CD4-positive, alpha-beta T cell (primary cell): ENCODE data around the gene SCAMP3. TPM values are rescaled to one million over a fixed set of nuclear protein-coding genes. Genes with fewer than 3 reads are reported as not detected.
A peak's percentile ranks its signal among the peaks of the same experiment; 100 is the strongest.

Experiments
- ATAC-seq: fragments of 200-7000 bp; cut with Tn5 transposase; one replicate; pipeline ENCODE4 v1.10.0; 2022; ENCODE audit warnings: mild to moderate bottlenecking; ENCODE audit not compliant: poor library complexity
- CTCF ChIA-PET: fragments of 350-600 bp; sonication (Branson Sonifier 250); formaldehyde crosslinking; loops from one replicate; lab custom pipeline; 2021; ENCODE audit warnings: antibody characterized with exemption, inconsistent platforms; lab: Charles Lee
- POLR2A ChIA-PET: fragments of 350-600 bp; sonication (Branson Sonifier 250); formaldehyde crosslinking; loops from one replicate; lab custom pipeline; 2021; ENCODE audit warnings: antibody characterized with exemption, inconsistent platforms; lab: Charles Lee
- DNase-seq, 14 experiments: peaks; one replicate each; pipeline ENCODE4 v3.0.0-alpha.2; 2013 to 2020; ENCODE audit warnings: mixed read lengths in 2 of 14
- H3K27ac ChIP-seq, 2 donors: one replicate each; pipeline versions ENCODE4 v1.5.1 to v1.7.0; 2013; ENCODE audit warnings: low read length in 2 of 2, low read depth in 1 of 2, mild to moderate bottlenecking in 1 of 2
- H3K27me3 ChIP-seq, 2 experiments: 1 replicate in 1 of 2; 2 replicates in 1 of 2; pipeline versions ENCODE4 v1.6.1 to v1.7.0; 2013; ENCODE audit warnings: low read length in 2 of 2, control low read depth in 1 of 2, mild to moderate bottlenecking in 1 of 2, moderate library complexity in 1 of 2; ENCODE audit not compliant: insufficient read depth in 2 of 2, control insufficient read depth in 1 of 2
- H3K36me3 ChIP-seq: one replicate; pipeline ENCODE4 v1.6.1; 2013; ENCODE audit warnings: low read length, control low read depth; ENCODE audit not compliant: insufficient read depth
- H3K4me1 ChIP-seq: one replicate; pipeline ENCODE4 v1.6.1; 2013; ENCODE audit warnings: low read length, control low read depth; ENCODE audit not compliant: insufficient read depth
- H3K4me3 ChIP-seq: one replicate; pipeline ENCODE4 v1.5.1; 2013; ENCODE audit warnings: mild to moderate bottlenecking, low read length, moderate library complexity
- H3K9me3 ChIP-seq, 2 experiments: 1 replicate in 1 of 2; 2 replicates in 1 of 2; pipeline versions ENCODE4 v1.6.1 to v1.7.0; 2013; ENCODE audit warnings: low read length in 2 of 2, mild to moderate bottlenecking in 2 of 2, control low read depth in 1 of 2, moderate library complexity in 1 of 2; ENCODE audit not compliant: control insufficient read depth in 1 of 2, insufficient read depth in 1 of 2
- H3K27ac Mint-ChIP-seq: one replicate; pipeline ENCODE4 v1.8.0; 2020; ENCODE audit warnings: mixed read lengths
- H3K27me3 Mint-ChIP-seq: one replicate; pipeline ENCODE4 v1.8.0; 2021; ENCODE audit warnings: mixed read lengths
- H3K36me3 Mint-ChIP-seq: one replicate; pipeline ENCODE4 v1.8.0; 2021; ENCODE audit warnings: low read depth, mixed read lengths
- H3K4me1 Mint-ChIP-seq: one replicate; pipeline ENCODE4 v1.8.0; 2021; ENCODE audit warnings: low read depth, mixed read lengths
- H3K4me3 Mint-ChIP-seq: one replicate; pipeline ENCODE4 v1.8.0; 2020; ENCODE audit warnings: mild to moderate bottlenecking, mixed read lengths
- H3K9me3 Mint-ChIP-seq: one replicate; pipeline ENCODE4 v1.8.0; 2020; ENCODE audit warnings: mixed read lengths
- CTCF ChIP-seq: fragments of 200-600 bp; IDR thresholded peaks from one replicate; pipeline ENCODE4 v1.8.0; 2022; ENCODE audit warnings: antibody characterized with exemption, mild to moderate bottlenecking
- intact Hi-C, 2 experiments: fragments of 100-400 bp; cut with DNase I in 1 of 2; cut with micrococcal nuclease in 1 of 2; formaldehyde crosslinking; loops; one replicate each; pipeline versions ENCODE4 v1.15.1 to v1.9.0; 2023 to 2025; cut with DNase I, micrococcal nuclease
- total RNA-seq, 174 experiments: library from RNA in 2 of 174; stranded (reverse) in 2 of 174; gene quantifications; one replicate each; pipeline ENCODE4 v1.2.3 and lab custom pipeline; 2021 to 2026

Gene SCAMP3
- total RNA-seq, 2 experiments from 2014 or later = 54.8 to 55.6 TPM

DNA sequence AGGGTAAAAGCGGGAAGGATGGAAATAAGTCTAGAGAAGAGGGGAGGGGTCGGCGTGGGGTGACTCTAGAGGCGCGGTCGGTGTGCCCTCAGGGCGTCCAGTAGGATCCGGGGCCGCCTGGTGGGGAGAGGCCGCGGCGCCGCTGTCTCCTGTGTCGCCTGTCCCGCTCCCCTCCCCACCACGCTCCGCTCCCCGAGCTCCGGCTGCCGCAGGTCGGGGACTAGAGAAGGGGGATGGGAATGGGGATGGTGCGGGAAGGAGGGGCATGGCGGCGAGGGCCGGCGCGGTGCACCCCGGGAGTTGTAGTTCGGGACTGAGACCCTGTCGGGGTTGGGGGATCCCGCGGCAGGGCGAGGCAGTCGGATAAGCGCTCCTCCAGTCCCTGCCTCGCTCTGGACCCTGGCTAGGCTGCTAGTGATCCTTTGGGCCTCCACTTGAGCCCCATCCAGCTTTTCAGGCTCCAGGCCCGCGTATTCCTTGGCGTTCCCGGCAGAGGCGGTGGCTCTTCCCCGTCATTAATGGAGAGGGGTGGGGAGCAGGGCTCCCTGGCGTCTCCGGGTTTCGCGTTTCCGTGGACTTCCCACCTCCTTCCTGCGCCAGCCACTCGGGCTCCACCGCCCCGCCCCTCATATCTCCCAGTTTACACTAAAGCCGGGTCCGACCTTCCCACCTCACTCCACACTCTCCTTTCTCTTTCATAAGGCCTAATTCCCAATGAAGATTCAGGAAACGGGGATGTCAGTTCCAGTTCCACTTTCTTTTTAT lies 6.7 kb downstream of the SCAMP3 start, which contains the start of gene ENTREP3:
Gene ENTREP3 (minus strand): TSS at position 241 of the 765 bp plus-strand sequence. CDS start 606 bp downstream, outside the sequence.
- H3K9me3 Mint-ChIP-seq = no peaks in the 10 kb centered on the region
- H3K4me3 Mint-ChIP-seq = peak within 1 kb of the TSS; percentile 85
- DNase-seq = peak; percentile 54 to 88 (median 70)
- peak within 1 kb of the TSS; percentile 49 for H3K27ac Mint-ChIP-seq
- ATAC-seq = peak; percentile 71
- H3K4me1 ChIP-seq = peaks cover 40% of the 10 kb centered on the region
- no peaks in the 10 kb centered on the region for H3K27me3 ChIP-seq
- H3K9me3 ChIP-seq = no peaks in the 10 kb centered on the region
- H3K4me1 Mint-ChIP-seq = peaks cover 44% of the 10 kb centered on the region
- CTCF ChIA-PET = interaction anchor here (1.1 kb wide), 1 partner anchor 67 kb away, joined by 4 read pairs; no protein-coding TSS in a partner anchor
- H3K36me3 Mint-ChIP-seq = peaks cover 36% of the 10 kb centered on the region
- peak within 1 kb of the TSS in 1 of 2 donors; percentile 38 for H3K27ac ChIP-seq
- H3K36me3 ChIP-seq = peaks cover 36% of the 10 kb centered on the region
- POLR2A ChIA-PET = interaction anchor here (0.7 to 1.8 kb wide), 3 partner anchors 11 to 68 kb away, joined by 3 to 9 read pairs (median 5); partner anchors contain the start of gene RUSC1
- no peaks in the 10 kb centered on the region for H3K27me3 Mint-ChIP-seq
- no peak for TF ChIP-seq CTCF
- intact Hi-C loops = loop anchor here in 1 of 2 experiments (2.0 to 10.0 kb wide), 2 partner anchors 17 to 249 kb away; partner anchors contain the start of gene CLK2
- H3K4me3 ChIP-seq = peak within 1 kb of the TSS; percentile 71

GRCh38 chr1:155254714-155255242 lies 7.4 kb downstream of the SCAMP3 start:
- ATAC-seq = no peak
- no peak overlapping the region for H3K27ac Mint-ChIP-seq
- no peak overlapping the region for H3K27ac ChIP-seq
- no peak for TF ChIP-seq CTCF
- no peaks in the 10 kb centered on the region for H3K9me3 ChIP-seq
- CTCF ChIA-PET = interaction anchor here (1.1 kb wide), 1 partner anchor 67 kb away, joined by 4 read pairs; no protein-coding TSS in a partner anchor
- peak in 1 of 14 experiments; percentile 5 for DNase-seq
- intact Hi-C loops = loop anchor here in 1 of 2 experiments (2.0 to 10.0 kb wide), 2 partner anchors 18 to 250 kb away; partner anchors contain the start of gene CLK2
- peaks cover 32% of the 10 kb centered on the region for H3K36me3 ChIP-seq
- peak overlapping the region; percentile 84 for H3K4me3 Mint-ChIP-seq
- no peaks in the 10 kb centered on the region for H3K27me3 Mint-ChIP-seq
- no peaks in the 10 kb centered on the region for H3K9me3 Mint-ChIP-seq
- H3K4me1 Mint-ChIP-seq = peaks cover 40% of the 10 kb centered on the region
- H3K4me1 ChIP-seq = peaks cover 42% of the 10 kb centered on the region
- H3K27me3 ChIP-seq = no peaks in the 10 kb centered on the region
- H3K4me3 ChIP-seq = peak overlapping the region; percentile 71
- H3K36me3 Mint-ChIP-seq = peaks cover 31% of the 10 kb centered on the region
- POLR2A ChIA-PET = interaction anchor here (0.6 to 1.8 kb wide), 4 partner anchors 11 to 664 kb away, joined by 3 to 9 read pairs (median 4); partner anchors contain the start of gene RUSC1

DNA sequence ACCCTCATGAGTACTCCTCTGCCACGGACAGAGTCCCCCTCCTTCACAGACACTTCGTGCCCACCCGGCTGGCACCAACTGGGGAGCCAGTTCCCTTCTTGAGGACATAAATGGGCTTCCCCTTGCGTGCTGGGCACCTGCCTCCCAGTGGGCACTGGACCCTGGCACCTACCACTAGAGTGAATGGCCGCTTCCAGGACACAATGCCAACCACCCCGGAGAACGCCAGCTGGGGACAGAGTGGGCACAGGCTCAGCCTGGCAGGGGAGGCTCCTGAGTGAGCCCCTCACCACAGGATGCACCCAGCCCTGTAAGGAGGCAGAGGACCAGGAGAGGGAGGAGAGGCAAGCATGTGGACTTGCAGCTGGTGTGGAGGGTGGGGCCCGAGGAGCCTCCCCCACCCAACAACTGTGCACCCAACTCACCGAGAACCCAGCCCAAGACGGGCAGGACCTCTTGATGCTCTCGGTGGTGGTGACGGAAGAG lies 7.9 kb downstream of the SCAMP3 start:
- no peaks in the 10 kb centered on the region for H3K9me3 Mint-ChIP-seq
- peaks cover 28% of the 10 kb centered on the region for H3K36me3 ChIP-seq
- H3K4me1 Mint-ChIP-seq = peaks cover 40% of the 10 kb centered on the region
- TF ChIP-seq CTCF = no peak
- no peak overlapping the region for H3K27ac ChIP-seq
- intact Hi-C loops = loop anchor here in 1 of 2 experiments (2.0 to 10.0 kb wide), 2 partner anchors 19 to 251 kb away; partner anchors contain the start of gene CLK2
- CTCF ChIA-PET = no interaction called here
- H3K4me3 Mint-ChIP-seq = peak overlapping the region; percentile 84
- peak overlapping the region; percentile 49 for H3K27ac Mint-ChIP-seq
- H3K4me3 ChIP-seq = peak overlapping the region; percentile 71
- no peaks in the 10 kb centered on the region for H3K9me3 ChIP-seq
- H3K36me3 Mint-ChIP-seq = peaks cover 28% of the 10 kb centered on the region
- H3K27me3 Mint-ChIP-seq = no peaks in the 10 kb centered on the region
- H3K27me3 ChIP-seq = no peaks in the 10 kb centered on the region
- peak in 1 of 14 experiments; percentile 39 for DNase-seq
- peaks cover 42% of the 10 kb centered on the region for H3K4me1 ChIP-seq
- no peak for ATAC-seq
- POLR2A ChIA-PET = interaction anchor here (0.6 to 5.3 kb wide), 3 partner anchors 10 to 664 kb away, joined by 3 to 51 read pairs (median 9); partner anchors contain the start of gene RUSC1
